GM19023 (cell line): ENCODE results near the gene NSG2.
"Not testable (repeated sequence)": the region's sequence is repeated elsewhere in the genome, so short reads cannot be mapped to it uniquely, and the experiment has no call there.

ENCODE experiments used
- ATAC-seq: cut with Tn5 transposase; IDR thresholded peaks from one replicate; pipeline ENCODE4 v1.9.1; 2021; ENCODE audit warnings: mild to moderate bottlenecking, moderate library complexity; ENCODE audit not compliant: unreplicated experiment

Gene NSG2

DNA sequence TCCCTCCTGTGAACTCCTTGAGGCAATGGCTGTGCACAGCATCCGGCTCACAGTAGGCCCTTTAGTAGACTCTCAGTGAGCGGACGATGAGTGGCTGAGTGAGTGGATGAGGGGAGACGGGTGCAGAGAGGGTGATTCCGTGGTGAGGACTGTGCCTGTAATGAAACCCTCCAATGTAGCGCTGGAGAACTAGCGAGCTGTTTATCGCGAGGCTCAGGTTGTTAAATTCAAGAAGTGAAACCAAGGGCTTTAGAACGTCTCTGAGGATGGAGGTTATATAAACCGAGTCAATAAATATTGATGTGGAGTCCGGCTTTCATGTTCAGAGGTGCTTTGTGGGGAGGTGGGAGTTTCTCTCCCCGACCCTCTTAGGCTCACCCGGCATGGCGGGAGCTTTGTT lies 53.2 kb downstream of the NSG2 start:
- ATAC-seq = no peak

- no peak for ATAC-seq
These were observed 55.0 kb downstream of the NSG2 start for GRCh38 chr5:174100490-174100889.

GRCh38 chr5:174101195-174101730 lies 55.8 kb downstream of the NSG2 start:
- no peak for ATAC-seq

- ATAC-seq = not testable (repeated sequence)
These were observed 57.1 kb downstream of the NSG2 start for GRCh38 chr5:174102574-174102973.

GRCh38 chr5:174106997-174107655 lies 61.6 kb downstream of the NSG2 start:
- no peak for ATAC-seq

DNA sequence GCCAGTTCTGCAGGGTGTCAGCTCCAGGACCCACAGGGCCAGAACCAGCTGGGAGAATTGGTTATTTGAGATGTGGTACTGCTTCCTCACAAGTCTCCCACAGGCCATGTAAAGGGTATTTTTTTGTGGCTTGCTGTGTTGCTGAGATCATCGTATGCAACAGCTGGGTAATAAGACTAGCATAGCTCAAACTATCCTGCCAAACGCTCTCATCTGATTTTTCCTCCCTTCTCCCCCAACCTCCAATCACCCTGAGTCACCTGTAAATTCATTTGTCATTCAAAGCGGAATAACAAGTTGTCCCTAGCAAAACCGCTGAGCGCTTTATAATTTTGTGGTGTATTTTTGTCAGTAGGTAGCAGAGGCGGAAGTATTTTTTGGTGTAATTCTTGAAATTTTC lies 63.2 kb downstream of the NSG2 start:
- no peak for ATAC-seq

- ATAC-seq = no peak
These were observed 64.3 kb downstream of the NSG2 start for GRCh38 chr5:174109698-174110260.

GRCh38 chr5:174110310-174110709 lies 64.8 kb downstream of the NSG2 start:
- ATAC-seq = no peak

GRCh38 chr5:174111287-174111973 lies 65.9 kb downstream of the NSG2 start:
- no peak for ATAC-seq

- ATAC-seq = no peak
These were observed 69.7 kb downstream of the NSG2 start for GRCh38 chr5:174115226-174115625.

DNA sequence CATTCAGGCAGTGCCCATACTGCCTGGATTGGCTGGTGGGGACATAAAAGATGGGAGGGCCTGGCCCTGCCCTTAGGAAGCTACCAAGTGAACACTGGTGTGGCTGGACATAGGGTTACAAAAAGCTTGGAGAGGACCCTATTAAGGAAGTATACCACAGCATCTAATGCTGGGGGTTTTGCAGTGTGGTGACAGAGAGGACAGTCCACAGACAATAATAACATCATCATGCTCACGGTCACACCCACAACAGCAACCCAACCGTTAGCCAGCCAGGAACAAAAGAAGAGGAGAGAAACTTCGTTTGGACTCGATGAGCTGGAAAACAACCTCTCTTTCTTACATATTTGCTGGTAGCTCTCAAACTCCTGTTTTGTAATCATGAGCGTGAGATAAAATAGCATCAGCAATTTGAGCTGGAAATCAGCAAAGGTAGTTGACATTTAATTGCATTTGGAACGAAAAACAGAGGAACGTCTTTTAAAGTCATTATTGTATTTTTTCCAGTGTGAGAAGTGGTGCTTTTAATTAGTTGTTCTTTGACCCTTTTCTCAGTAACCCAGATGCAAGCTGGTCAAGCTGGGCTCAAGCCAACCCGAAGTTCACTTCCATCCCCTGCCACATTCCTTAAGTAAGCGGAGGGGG lies 73.4 kb downstream of the NSG2 start:
- ATAC-seq = no peak

DNA sequence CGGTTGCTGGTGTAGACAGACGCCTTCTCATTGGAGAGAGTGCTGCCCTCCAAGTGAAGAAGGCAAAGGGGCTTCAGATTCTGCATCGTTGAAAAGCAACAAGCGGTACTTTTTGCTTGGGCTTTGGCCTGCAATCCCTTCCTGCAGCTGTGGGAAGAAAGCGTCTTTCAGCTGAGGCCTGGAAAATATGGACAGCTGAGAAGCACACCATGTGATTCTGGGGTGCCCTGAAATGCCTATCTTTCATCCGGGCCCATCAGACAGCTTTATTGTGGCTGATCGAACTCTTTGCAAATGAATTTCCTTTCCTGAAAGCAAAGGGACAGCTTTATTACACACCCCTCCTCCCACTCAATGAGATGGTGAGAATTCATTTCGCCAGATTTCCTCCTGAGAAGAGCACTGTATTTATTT lies 74.0 kb downstream of the NSG2 start:
- no peak for ATAC-seq

DNA sequence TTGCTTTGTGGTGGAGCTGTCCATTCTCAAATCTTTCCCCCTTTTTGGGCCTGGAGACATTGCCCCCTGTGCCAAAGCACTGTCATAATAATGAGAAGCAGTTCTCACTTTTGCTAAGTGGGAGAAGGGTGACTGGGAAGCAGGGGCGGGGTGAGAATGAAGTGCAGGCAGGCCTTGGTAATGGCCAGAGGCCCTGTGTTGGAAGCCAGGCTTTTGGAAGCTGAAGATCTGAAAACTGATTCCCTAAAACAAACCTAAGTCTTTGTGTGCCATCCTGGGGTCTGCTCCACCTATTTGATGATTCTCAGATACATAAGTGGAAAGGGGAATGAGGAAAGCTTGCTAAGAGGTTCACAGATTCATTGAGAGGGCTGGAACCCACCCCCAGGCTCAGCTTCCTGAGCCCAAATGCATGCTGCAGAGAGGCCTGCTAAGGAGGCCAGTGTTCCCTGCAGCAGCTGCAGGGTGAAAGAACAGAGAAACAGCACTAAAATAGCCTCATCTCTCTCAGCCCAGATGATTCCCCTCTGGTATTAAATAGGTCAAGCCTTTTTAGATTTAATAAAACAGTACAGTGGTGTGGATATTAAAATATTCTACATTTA lies 75.0 kb downstream of the NSG2 start:
- ATAC-seq = no peak

DNA sequence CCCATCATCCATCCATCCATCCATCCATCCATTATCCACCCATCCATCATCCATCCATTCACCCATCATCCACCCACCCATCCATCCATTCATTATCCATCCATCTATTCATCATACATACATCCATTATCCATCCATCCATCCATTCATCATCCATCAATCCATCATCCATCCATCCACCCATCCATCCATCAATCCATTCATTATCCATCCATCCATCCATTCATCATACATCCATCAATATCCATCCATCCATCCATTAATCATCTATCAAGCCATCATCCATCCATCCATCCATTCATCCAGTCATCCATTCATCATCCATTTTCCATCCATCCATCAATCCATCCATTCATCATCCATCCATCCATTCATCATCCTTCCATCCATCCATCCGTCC lies 89.0 kb downstream of the NSG2 start:
- ATAC-seq = no peak

- no peak for ATAC-seq
These were observed 94.1 kb downstream of the NSG2 start for GRCh38 chr5:174139623-174140022.

GRCh38 chr5:174140452-174141020 lies 95.0 kb downstream of the NSG2 start:
- no peak for ATAC-seq

DNA sequence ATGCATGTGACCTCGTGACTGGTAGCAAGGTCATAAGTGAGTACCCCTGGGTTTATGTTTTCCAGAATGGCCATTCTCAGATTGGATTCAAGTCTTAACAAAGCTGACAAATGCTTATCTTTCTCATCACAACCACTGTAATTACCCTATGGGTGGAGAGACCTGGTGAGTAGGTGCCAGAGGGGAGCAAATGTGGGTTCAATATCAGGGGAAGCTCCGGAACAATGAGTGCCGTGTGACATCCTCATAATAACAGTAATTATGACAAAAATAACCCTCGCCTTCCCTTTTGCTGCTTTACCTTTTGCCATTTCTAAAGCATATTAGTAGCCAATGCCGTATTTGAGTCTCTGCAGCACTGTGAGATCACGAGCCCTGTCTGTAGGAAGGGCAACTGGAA lies 95.9 kb downstream of the NSG2 start:
- ATAC-seq = no peak

- ATAC-seq = no peak
These were observed 99.6 kb downstream of the NSG2 start for GRCh38 chr5:174145091-174145490.

DNA sequence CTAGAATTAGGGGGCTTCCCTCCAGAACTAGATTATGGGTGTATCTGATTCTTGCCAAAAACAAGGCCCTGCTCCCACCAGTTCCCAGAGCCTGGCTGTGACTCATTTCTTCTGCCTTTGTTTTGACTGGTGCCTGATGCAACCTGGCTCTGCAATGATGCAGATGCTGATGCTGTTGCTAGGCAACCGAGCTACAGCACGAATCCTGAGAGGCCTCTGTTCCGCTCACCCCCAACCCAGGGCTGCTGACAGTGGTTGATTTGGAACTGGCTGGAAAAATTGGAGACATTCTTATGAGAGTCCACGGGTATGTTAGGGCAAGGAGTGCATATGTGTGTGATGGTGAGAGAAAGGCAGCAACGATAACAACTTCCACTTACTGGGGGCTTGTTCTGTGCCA lies 100.3 kb downstream of the NSG2 start:
- ATAC-seq = no peak

GRCh38 chr5:174146556-174146955 lies 101.0 kb downstream of the NSG2 start:
- no peak for ATAC-seq

DNA sequence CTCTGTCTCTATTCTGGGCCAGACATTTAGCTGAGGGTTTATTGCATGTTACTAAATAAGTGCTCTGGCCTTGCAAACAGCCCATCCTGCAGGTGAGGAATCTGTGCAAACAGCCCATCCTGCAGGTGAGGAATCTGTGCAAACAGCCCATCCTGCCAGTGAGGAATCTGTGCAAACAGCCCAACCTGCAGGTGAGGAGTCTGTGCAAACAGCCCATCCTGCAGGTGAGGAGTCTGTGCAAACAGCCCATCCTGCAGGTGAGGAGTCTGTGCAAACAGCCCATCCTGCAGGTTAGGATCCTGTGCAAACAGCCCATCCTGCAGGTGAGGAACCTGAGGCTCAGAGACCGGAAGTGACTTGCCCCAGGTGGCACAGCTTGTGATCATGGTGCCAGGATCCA lies 101.5 kb downstream of the NSG2 start:
- ATAC-seq = not testable (repeated sequence)
